HG02610 (cell line): ENCODE results near the gene STMP1.

Experiments used
- ATAC-seq: cut with Tn5 transposase; IDR thresholded peaks from one replicate; pipeline ENCODE4 v1.9.1; 2021; ENCODE audit warnings: mild to moderate bottlenecking, moderate library complexity; ENCODE audit not compliant: unreplicated experiment

STMP1 gene

DNA sequence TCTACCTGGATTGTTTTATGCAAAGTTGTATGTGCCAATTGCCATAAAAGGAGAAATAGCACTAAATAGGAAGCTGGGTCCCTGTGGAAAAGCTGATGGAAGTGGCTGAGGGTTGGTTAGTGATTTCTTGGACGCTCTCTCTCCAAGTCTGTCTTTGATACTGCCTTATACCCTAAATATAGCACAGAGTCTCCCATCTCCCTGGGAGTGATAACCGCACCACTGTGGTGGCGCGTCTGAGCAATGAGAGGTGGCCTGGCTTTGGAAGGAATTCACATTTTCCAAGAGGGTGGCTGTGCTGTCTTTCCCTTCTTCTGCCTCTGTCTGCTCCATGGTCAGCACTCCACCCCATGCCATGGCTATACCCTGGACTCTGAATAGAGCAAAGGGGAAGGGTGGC is 31.2 kb downstream of the STMP1 start:
- ATAC-seq: no peak

DNA sequence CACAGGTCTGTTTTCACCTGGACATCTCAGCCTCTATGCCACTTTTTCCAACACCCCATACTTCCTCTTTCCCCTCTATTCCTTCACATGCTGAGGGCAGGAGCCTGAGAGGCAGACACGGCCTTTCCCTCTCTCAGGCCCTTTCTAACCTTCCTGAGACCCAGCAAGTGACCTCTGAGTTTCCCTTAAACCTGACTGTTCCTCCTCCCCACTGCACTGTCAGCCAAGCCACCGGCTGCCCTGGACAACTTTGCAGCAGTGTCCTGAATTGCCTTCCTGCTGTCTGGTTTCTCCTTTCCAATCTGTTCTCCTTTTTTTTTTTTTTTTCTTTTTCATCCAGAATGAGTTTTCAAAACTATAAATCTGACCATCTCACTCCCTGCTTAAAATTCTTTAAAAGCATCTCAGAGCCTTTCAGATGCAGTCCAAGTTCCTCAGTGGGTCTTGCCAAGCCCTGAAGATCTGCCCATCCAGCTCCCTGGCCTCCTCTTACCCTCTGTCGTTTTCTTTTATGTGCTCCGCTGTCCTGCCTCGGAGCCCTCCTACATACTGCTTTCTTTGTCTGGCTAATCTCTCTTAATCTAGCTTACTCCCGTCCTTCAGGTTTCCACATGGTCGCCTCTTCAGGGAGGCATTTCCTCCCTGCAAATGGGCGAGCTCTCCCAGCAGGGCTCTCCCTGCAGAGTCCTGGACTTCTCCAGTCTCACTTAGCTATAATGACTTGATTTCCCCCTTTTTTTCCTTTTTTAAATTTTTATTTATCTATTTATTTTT is 35.1 kb downstream of the STMP1 start:
- ATAC-seq: no peak

GRCh38 chr7:135704074-135704473 is 41.8 kb downstream of the STMP1 start:
- ATAC-seq: no peak

DNA sequence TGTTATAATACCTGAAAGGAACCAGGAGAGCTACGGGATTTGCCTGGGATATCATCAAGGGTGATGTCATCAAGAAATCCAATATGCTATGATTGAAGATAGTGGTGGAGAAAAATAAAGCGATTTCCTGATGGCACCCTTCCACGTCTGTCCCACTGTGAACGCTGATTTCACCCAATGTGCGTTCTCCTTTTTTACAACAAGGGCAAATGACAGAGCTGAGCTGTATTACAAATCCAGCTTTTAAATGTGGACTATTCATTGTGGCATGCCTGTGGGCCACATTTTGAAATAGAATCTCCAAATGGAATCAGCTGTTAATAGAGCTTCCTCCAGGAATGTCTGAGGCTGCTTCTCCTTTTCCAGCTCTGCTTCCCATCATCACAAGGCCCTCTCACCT is 42.4 kb downstream of the STMP1 start:
- ATAC-seq: no peak

DNA sequence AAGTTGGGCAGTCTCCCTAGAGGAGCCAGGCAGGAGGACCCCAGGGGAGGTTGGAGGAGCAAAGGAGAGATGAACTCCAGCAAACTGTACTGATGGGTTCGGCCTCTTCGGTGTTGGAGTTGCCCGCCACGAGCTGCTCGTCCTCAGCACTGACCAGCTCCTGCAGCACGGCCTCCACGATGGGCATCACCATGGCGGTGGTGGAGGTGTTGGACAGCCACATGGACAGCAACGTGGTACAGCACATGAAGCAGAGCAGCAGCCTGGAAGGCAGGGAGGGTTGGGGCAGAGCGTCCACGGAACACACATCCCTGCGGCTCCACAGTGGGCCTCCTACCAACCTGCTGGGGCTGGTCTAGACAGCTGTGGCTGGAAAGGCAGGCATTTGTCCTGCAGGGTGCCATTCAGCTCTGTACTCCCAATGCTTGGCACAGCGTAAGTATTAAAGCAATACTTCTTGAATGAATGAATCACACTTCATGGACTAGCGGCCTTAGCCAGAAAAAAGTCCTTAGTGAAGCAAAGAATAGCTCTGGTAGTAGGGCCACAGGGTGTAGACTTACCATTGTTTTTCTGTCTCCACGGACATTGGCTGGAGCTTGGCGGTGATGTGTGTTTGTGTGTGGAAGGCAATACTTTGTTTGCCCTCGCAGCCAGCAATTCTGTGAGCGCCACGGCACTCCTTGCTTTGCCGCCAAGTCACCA is 43.9 kb downstream of the STMP1 start:
- no peak for ATAC-seq

- ATAC-seq: no peak
These were observed 44.7 kb downstream of the STMP1 start for GRCh38 chr7:135706858-135707569.

GRCh38 chr7:135707570-135707966 is 45.3 kb downstream of the STMP1 start:
- ATAC-seq: no peak

DNA sequence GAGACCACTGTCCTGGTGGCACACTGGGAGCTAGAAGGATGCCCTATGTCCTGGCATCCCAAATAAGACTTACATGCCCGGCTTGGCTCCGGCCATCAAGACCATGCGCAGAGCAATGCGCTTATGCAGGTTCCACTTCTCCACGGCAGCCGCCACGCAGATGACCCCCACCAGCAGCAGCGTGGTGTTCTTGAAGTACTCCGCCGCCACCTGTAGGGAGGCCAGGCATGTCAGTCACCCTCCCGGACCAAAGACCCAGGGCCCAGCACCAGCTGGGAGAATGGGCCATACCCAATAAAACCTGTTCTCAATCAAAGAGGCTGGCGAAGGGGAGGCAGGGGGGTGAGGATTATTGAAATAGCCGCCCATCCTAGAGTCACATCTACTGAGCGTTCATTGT is 45.7 kb downstream of the STMP1 start:
- ATAC-seq: no peak

GRCh38 chr7:135709508-135709907 is 47.2 kb downstream of the STMP1 start:
- no peak for ATAC-seq

GRCh38 chr7:135710417-135711138 is 48.3 kb downstream of the STMP1 start:
- no peak for ATAC-seq

DNA sequence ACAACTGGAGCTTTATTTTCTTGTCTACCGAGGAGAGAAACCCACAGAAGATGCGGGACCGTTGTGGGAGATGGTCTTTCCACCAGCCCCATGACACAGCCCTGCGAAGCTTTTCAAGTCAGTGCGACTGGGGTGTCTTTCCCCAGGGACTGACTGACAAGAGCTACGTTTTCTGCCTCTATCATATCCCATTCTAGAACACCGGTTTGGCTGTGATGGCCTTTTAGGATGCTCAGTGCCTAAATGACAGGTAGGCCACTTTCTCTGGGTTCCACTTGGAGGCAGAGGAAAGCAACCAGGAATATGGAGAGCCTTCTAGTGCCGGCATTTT is 48.8 kb downstream of the STMP1 start:
- no peak for ATAC-seq

DNA sequence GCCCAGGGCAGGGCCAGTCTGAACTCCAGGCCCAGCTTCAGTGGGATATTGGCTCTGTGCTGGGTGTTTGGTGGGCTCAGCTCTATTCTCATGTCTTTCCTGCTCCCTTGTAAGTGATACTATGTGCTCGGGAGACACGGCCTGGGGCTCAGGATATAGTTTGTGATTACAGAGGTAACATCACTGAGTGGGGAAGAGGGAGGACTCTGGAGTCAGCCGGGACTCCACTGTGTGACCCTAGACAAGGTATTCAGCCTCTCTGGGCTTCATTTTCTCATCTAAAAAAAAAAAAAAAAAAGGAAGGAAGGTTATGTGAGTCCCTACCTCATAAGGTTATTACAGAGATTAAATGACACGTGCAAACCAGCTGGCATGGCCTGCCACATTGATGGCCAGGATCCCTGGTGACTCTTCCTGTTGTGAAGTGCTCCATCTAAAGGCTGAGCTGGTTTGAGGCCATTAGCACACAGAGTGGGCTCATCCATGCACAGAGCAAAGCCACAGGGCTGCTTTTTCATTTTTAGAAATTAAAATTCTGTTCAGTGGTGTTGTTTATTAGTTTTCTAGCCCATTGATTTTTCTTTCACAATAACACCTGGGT is 50.0 kb downstream of the STMP1 start:
- ATAC-seq: no peak

DNA sequence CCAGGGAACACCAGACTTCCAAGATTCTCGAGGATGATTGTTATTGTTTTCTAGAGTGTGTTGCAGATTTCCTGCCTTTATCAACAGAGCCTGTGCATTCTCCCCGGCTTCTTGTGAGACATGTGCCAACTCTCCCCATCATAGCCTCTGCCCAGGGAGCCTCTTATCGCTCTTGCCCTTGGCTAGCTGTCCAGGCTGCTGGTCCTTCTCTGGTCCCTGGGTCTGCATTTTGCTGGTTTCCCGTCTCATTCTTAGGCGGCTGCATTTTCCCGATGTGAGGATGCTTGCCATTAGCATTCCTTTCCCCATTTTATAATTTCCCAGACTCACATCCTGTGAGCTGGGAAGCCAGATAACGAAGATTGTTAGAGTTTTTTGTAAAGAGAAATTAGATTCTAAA is 50.5 kb downstream of the STMP1 start:
- ATAC-seq: no peak

DNA sequence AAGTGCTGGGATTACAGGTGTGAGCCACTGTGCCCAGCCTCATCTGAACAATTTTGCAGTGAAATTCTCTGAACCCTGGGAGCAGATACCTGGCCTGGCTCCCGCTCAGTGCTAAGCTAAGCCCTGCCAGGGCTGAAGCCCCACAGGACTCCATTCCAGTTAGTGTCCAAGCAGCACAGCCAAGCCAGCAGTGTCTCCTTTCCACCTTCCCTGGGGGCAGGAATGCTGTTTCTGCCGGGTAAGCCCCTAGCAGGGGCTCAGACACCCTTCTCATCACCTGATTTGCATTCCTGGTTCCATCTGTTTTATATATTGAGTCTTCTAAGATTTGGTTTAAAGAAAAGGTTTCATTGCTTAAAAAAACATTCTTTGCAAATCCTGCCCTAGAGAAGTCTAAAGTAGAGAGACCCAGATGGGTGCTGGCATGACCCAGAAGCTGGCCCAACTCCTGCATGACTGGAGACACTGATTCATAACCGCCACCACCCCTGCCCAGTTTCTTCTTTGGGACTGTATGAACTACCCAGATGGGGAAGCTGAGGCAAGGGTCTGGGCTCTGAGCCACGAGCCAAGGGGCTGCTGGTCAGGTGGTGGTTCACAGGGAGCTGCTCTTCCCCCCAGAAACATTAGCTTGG is 51.6 kb downstream of the STMP1 start:
- no peak for ATAC-seq

GRCh38 chr7:135714534-135715009 is 52.3 kb downstream of the STMP1 start:
- no peak for ATAC-seq

- ATAC-seq: no peak
These were observed 52.8 kb downstream of the STMP1 start for GRCh38 chr7:135715055-135715522.

DNA sequence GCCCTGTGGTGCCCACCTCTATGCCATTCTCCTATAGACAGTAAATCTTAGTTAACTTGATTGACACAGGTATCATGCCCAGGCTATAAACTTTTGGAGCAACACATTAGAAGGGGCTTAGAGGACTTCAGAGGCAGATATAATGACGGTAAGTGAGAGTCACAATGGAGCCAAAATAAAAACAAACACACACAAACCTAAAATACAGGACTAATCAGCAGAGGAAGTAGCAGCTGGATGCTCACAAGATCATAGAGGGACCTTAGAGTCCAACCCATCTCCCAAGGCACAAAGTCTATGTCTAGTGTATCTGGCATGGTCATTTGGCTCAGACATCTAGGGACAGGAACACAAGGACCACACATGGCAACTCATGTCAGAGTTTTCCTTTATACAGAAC is 53.4 kb downstream of the STMP1 start:
- ATAC-seq: no peak

GRCh38 chr7:135716677-135717238 is 54.4 kb downstream of the STMP1 start:
- no peak for ATAC-seq

- no peak for ATAC-seq
These were observed 55.4 kb downstream of the STMP1 start for GRCh38 chr7:135717693-135718092.

GRCh38 chr7:135718219-135718618 is 55.9 kb downstream of the STMP1 start:
- ATAC-seq: no peak
